ENCODE results near the gene ZBTB20.

Gene ZBTB20

DNA sequence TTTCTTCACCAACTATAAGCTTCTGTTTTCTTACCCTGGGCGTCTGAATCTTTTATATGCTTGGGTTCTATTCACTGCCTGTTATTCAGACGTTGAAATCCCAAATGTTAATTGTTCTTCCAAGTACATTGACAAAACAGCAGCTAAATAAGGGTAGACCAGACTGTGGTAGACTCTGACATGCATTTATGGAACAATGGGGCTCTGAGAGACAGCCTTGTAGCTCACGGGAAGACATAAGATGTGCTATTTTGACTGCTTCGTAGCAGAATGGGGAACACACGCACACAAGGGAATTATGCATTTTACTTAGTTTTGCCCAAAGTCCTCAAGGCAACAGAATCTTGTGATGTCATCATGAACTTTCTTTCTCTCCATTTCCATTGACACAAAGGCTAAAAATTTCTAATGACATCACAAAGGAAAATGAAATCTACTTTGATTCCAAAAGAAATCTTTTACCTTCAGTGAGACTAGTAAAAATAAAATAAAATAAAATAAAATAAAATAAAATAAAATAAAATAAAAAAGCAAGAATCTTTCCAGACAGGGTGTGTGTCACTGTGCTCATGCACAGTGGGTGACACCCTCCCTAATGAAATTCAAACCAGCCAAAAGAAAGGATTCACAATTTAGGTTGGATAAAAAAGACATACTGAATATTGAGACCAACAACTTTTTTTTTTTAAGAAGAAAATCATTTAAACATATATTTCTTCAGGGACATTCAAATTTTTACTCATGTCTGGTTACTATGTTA lies 346.6 kb downstream of the ZBTB20 start:
- DNase-seq (ENCODE audit: insufficient read length, low spot score) (no peak), FAIRE-seq (no peak)

DNA sequence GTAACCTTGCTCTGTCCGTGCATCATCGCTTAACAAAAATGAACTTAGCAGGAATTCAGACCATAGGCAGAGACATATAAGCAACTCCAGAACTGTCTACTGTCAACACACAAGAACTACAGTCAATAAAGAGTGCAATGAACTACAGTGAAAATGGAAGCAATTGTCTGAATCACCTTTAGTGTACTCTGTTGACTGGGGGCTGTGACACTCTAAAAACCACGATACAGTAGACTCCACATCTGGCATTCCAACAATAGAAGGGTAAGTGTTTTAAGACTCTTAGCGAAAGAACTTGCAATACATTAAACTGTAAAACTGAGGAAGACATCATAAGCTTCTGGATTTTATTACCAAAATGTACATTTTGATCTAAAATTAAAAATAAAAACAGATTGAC lies 347.3 kb downstream of the ZBTB20 start:
- FAIRE-seq (no peak), DNase-seq (ENCODE audit: insufficient read length, low spot score) (no peak)

DNA sequence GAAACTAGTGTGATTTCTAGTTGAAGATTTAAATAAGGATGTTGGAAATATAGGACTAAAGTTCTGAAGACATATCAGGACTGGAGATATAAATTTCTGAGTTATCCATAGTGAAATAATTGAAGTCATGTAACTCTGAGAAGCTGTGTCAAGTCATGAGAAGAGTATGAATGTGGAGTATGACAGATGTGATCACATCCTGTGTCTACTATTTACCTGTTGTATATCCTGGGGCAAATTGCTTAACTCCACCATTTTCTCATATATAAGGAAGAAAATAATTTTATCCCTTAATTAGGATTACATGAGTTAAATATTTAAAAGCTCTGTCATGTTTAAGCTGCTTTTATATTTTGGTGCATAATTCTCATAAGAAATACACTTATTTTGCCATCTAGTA lies 350.3 kb downstream of the ZBTB20 start:
- FAIRE-seq (no peak), DNase-seq (ENCODE audit: insufficient read length, low spot score) (no peak)

DNA sequence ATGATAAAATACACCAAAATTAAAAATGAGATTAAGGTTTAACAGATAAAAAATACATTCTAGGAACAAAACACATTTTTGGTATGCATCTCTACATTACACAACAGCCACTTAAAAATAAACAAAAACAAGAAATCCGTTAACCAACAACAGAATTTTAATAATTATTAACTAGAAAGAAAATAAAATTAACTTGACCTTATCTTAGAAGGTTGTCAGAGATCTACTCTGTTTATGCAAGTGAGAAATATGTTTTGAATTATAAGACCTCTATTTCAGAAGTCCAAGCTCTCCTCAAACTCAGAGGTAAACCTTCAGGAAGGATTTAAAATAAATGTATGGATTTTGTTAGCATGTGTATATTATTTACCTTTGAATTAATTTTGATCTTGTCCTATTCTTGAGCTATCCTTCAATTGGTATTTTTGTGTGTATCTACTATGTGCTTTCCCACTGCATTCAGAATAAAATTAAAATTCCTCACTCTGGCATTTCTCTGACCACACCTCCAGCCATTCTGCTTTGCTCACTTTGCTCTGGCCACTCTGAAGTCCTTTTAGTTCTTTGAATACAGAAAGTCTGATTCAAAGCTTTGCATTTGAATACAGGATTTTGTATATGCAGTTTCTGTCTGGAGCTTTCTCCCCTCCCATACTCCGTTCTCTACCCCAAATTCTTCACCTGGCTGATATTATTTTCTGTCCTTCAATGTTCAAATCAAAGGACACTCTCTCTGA lies 352.0 kb downstream of the ZBTB20 start:
- DNase-seq (ENCODE audit: insufficient read length, low spot score) = no peak
- FAIRE-seq = no peak

DNA sequence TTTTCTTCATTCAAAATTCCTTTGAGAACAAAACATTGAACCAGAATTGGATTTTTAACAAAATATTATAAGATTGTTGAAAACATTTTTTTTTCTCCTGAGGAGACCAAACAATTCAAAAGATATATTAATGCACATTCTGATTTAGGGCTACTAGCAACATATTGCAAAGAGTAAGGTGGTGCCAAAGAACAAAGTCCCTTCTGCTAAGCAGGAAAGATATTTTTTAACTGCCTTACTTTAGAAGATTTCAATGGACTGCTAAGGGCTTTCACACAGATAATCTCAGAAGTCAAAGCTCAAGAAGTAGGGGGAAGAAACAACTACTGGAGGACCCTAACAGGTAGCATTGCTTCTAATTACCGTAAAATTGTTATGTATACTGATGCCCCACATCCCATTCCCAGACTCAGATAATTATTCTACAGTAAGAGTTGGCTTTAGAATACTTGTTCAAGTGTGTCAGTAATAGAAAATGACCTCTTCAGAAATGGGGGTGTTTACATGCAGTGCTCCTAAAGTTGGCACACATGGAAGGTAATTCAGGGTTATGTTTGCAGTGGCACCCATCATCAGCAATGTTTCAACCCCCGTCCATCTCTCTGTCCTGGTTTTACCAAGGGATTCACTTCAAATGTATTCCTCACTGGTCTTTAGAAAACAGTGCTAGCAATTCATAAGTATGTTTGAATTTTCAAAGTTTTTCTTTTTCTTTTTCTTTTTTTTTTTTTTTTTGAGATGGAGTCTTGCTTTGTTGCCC lies 354.7 kb downstream of the ZBTB20 start:
- no peak for FAIRE-seq
- DNase-seq (ENCODE audit: insufficient read length, low spot score) = no peak

DNA sequence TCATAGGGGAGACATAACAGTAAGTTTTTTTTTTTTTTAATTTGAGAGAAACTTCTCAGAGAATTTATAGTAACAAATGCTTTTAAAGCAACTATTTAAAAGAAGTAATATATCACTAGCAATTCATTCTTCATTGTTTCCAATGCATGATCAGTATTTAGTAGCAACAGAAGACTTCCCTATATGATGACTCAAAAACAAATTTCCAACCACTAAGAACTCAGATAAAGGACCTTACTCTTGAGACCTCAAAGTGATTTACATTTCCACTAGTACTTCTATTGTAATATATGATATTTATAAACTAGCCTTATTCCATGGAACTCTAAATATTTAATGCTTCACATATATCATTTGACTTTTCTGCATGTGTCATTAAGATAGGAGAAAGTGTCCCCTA lies 356.3 kb downstream of the ZBTB20 start:
- FAIRE-seq = no peak
- DNase-seq (ENCODE audit: insufficient read length, low spot score) = no peak

DNA sequence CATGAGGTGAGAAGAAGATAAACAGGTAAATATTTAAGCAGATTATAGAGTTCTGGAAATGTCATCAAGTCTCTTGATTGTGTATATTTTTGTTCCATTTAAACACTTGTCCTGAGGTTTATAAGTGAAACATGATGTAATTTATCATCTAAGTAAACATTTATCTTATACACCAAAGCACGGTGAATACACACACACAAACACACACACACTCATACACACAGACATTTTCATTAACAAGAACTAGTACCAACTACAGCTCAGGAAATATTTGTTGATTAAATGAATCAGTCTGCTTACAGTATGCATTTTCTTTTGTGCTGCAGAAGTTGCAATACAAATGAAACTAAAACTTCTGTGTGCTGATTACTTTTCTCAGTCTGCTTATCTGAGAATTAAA lies 357.3 kb downstream of the ZBTB20 start:
- FAIRE-seq (no peak), DNase-seq (ENCODE audit: insufficient read length, low spot score) (no peak)

DNA sequence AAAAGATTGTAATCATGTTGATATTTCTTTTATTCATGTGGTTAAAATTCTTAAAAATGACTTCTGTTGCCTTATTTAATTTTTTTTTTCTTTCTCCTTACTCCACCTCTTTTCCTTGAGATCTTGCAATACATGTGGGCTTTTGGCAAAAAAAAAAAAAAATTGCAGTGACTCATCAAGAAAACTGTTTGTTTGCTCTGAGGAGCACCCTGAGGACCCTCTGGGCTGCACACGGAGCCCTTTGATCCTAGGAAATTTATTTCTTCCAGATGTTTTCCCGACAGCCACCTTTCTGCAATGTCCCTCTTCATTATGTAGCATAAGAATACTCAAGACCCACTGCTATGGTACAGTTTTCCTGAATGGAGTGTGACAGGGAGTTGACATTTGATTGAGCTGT lies 371.7 kb downstream of the ZBTB20 start:
- FAIRE-seq = no peak

DNA sequence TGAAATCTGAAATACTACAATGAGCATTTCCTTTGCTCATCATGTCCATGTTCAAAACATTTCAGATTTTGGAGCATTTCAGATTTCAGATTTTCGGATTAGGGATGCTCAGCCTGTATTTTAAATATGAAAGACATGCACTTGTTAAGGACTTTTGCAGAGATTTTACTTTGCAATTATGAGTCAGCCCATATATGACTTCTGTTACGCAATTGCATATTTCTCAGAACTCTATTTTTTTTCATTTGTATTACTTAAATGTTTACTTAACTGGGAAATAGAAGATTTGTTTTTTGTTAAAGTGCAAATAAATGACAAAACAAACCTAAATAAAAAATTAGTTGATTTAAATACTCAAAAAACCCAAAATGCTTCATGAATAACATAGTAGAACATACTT lies 376.2 kb downstream of the ZBTB20 start:
- FAIRE-seq (no peak), DNase-seq (ENCODE audit: insufficient read length, low spot score) (no peak)

More for the DNA sequence above, 371.7 kb downstream of the ZBTB20 start:
- DNase-seq (ENCODE audit: insufficient read length, low spot score) = no peak

DNA sequence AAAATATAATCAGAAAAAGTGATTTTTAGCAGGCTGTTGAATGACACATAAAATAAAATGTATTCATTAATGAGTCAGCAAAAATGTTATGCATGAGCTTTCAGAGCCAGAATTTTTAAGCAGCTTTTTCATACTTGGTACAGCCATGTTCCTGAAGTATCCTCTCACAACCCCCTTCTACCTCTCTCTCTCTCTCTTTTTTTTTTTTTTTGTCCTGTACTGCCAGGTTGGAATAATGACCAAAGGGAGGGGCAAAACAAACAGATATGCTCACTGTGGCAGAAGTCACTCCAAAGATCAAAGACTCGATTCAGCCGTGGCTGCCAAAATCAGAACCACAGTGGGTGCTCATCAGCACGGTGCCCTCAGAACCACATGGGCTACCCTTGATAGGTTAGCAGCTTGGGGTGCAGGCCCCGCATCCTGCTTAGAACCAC lies 383.0 kb downstream of the ZBTB20 start:
- DNase-seq (ENCODE audit: insufficient read length, low spot score) (no peak), FAIRE-seq (no peak)

DNA sequence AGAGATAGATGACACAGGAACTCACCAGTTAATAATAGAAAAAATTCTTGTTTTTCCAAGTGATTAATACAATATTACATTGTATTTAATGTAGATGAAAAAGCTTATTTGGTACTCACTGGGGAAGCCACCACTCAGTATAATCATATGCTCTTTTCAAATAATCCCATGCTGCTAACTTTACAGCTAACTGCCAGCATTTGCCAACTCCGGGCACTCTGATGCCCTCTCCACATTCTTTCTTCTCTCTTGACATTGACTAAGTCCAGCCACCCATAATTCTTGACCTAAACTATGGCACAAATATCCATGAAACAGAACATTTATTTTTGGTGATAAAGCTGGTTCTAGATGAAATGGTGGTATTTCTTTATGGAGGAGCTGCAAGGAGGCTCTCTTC lies 384.9 kb downstream of the ZBTB20 start:
- no peak for FAIRE-seq

DNA sequence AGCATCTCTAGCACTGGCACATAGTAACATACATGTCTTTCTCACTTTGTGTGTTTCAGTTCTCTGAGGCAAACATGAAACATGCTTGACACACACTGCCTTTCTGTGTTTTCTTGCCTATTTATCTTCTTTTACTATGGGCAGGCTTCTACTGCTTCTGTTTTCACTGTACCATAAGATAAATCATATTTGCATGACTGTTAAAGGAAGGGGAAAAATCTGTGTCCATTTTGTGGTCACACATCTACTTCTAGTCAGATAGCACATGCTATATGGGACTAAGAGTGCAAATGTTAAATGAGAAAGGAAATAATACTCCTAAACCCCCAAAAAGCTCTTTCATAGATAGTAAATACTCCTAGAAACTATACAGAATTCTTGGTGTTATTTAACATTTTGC lies 386.4 kb downstream of the ZBTB20 start:
- DNase-seq (ENCODE audit: insufficient read length, low spot score) (no peak), FAIRE-seq (no peak)

More for the DNA sequence above, 384.9 kb downstream of the ZBTB20 start:
- DNase-seq (ENCODE audit: insufficient read length, low spot score) = no peak

DNA sequence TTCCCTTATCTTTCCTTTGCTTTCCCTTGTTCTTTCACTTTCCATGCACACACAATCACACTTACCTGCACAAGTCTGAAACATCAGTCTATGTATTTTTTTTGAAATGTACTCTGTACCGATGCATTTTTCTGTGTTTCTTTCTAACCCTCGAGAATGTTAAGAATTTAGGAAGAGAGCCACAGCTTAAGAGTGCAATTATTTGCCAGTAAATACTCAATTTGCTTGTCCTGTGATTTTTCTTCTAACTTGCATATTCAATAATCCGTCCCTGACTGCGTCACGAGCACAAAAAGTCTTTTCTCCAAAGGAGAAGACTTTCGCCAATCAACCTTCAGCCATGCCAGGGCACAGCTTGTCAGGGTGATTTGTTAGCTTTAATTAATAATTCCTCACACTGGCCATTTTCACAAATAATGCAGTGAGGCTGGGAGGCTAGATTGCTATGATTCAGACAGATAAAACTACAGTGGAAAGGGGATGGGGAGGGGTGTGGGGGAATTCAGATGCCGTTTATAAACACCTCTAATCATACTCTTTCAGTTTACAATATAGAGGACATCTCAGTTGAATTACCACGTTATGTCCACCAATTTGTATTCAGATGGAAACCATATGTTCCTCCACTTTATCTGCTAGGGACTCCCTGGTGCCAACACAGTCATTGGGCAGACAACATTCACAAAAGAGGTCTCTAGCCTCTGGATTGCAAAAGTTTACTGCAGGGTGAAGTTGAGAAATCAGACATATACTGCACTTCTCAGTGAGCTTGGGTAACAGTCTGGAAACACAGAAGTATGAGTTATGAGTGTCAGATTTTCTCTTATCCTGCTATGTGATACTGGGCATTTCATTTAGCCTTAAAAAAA lies 388.0 kb downstream of the ZBTB20 start:
- FAIRE-seq = no peak

DNA sequence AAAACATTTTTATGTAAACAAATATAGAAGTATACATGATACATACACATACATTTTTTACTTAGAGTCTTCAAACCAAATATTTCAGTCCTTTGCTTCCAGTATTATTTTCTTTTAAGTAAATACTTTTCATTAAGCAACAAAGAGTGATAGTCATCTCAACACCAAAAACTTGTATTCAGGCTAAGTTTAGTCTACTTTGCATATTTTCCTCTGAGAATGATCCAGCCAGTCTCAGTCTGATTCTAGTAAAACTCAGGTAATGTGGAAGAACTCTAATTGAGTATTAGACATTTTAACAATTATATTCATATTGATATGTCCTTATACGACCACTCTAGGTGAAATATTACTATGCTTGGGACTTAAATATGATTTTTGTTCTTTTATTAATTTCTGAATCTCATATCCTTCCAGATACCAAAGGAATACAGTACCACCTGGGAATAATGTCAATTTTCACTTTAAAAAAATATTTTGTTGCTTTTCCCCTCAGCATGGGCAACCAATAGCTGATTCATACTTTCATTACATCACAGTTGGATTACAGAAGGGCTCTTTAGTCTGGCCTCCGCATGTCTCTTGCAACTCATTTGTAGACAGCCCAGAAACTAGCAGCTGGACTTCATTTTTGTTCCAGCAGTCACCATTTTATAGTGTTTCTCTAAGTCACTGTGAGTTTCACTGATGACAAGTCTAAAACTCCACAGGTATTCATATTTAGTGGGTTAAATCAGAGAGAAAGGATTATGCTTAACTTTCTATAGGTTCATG lies 390.4 kb downstream of the ZBTB20 start:
- DNase-seq (ENCODE audit: insufficient read length, low spot score) (no peak), FAIRE-seq (no peak)

More for the DNA sequence above, 388.0 kb downstream of the ZBTB20 start:
- DNase-seq (ENCODE audit: insufficient read length, low spot score) = no peak

DNA sequence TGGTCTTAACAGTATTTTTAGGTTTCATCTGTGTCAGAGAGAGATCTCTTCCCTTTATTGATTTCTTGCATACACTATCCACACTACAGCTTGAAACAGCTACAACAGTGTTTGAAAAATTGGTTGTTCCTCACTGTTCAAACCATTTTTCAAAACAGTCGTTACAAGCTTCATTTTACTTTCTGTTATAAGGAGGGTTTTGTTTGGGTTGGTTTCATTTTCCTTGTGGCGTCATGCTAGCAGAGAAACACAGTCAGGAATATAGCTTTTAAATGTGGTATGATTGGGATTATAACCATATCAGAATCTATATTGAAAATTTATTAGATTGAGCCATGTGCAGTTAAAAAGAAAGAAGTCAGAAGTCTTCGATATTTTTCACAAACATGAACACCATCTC lies 400.6 kb downstream of the ZBTB20 start:
- DNase-seq (ENCODE audit: insufficient read length, low spot score) (no peak), FAIRE-seq (no peak)

DNA sequence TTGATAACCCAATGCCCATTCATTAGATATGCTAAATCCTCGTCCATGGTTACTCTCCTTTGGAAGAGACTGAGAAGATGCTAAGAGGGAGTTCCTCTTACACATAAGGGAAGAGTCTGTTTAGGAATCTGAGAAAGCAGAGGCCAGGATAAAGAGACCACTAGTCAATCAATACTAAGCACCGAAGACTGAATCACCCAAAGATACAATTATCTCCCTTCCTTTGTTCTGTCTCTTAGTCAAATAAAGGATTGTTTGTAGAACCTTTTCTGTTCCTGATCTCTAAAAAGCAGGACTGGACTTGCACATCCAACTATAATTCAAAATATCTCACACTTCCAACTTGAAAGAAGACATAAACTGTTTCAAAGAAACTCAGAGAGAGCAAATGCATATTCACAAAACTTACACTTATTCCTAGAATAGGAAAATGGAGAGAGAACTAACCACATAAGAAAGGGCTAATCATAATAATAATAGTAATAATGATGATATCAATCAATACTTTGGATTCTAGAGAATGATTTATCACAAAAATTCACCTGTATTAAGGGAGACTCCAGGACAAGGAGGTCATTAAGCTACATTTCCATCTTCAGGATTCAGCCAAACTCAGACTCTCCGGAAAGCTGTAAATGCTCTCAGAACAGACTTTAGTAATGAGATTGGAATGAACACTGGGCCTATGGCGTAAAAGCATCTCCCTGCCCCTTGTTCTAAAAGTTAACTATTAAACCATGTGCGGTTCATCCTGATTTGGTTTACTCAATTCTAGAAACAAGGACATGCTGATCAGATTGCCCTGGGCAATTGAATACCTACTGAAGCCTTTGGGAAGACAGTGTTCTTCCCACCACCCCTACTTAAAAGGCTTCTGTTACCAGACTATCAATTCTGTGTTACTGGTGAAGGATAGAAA lies 401.5 kb downstream of the ZBTB20 start:
- no peak for DNase-seq (ENCODE audit: insufficient read length, low spot score)
- no peak for FAIRE-seq

DNA sequence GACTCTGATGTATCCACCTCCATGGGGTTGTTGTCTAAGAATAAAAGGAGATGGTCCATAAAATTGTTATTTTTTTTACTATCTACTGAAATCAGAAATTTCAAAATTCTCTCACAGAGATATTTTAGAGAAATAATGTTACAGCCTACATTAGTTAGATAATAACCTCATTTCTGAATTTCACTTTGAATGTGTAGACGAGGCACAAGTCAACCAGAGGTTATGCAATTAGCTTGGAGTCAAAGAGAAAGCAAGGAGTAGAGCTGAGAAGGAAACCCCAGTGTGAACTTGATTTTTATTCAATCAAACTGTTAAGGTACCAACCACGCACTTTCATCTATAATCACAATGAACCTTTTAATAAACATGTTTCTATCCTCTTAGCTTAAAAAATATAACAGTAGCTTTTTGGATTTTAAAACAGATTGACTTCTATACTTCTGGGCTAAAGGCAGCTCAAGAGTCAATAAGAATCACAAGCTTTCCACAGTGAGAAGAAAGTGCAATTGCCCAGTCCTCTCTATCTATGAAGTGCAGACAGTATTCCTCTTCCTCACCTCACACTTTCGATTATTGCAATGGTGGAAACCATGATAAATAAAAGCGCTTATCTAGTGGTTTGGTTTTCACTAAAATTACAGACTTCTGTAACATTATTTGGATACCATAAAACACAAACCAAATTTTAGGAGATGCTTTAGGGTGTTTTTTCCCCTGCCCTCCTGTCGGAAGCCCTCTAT lies 403.2 kb downstream of the ZBTB20 start:
- FAIRE-seq (no peak), DNase-seq (ENCODE audit: insufficient read length, low spot score) (no peak)

DNA sequence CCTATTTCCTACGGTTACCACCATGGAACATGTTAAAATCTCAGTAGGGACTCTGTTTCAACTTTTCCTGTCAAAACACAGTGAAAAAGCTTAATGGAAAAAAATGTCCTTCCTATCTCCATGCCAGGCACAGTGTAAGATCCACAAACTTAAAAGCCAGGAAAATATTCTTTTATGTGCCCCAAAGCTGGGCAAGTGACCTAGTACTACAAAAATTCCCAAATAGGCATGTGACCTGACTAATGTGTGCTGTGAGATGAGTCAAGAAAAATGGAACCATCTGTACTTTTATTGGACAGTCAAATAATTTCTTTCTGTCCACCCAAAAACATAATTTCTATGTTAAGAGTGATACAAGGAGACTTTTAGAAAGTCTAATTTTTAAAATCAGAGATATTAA lies 406.0 kb downstream of the ZBTB20 start:
- DNase-seq (ENCODE audit: insufficient read length, low spot score) = no peak
- no peak for FAIRE-seq
